ENCODE measurements around the gene NR2E1.

The NR2E1 gene

GRCh38 chr6:108169464-108170331 lies 3.9 kb downstream of the NR2E1 start:
- peaks cover 73% of the 10 kb centered on the region for H3K27me3 ChIP-seq (ENCODE audit: control insufficient read depth, insufficient read depth, low read length)
- no peak overlapping the region for H3K27ac ChIP-seq (ENCODE audit: low read depth, low read length)
- H3K9ac ChIP-seq (ENCODE audit: low read length), result no peak overlapping the region
- H3K4me1 ChIP-seq (ENCODE audit: control insufficient read depth, insufficient read depth, low read length), result no peaks in the 10 kb centered on the region
- no peaks in the 10 kb centered on the region for H3K36me3 ChIP-seq (ENCODE audit: control insufficient read depth, insufficient read depth, low read length)
- H3K4me3 ChIP-seq (ENCODE audit: low read length), result peak overlapping the region; percentile 27

DNA sequence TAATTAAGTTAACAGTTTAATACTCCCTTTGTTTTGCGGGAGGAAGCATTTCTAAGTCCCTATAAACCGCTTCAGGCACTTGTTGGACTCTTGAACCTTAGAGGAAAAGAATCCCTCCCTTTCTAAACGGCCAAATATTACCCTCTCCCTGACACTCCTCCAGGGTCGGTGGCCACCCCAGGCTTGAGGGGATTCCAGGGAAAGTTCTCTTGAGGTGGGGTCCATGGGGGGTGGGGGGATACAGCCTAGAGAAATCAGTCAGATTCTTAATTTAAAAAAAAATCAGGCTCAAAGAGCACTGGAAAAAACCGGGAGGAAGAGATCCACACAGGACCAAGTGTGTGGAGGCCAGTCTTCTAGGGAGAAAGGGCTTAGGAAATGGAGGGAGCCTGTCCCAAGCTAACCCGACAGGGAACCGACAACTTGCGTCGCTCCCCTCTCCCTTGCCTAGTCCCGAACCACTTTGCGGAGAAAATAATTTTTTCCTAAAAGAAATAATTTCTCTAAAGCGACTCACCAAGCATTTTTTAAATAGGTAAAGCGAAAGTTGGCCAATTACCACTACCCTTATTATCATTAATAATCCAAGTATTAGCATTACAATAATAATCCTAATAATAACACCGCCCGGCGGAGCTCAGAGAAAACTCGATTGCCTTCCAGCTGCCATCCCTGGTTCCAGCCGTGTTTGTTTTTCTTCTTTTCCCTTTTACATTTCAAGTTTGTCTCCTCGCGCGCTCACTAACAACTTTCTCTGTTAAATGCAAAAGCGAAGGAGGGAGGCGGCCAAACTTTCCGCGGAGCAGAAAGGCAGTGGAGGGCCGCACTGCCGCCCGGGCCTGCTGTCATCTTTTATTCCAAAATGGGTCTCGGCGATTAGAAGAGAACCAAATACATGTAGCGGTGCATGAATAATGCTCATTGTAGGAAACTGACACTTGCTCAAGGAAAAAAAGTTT lies 4.8 kb downstream of the NR2E1 start:
- no peaks in the 10 kb centered on the region for H3K4me1 ChIP-seq (ENCODE audit: control insufficient read depth, insufficient read depth, low read length)
- no peak overlapping the region for H3K4me3 ChIP-seq (ENCODE audit: low read length)
- H3K9ac ChIP-seq (ENCODE audit: low read length), result no peak overlapping the region
- H3K27me3 ChIP-seq (ENCODE audit: control insufficient read depth, insufficient read depth, low read length), result peaks cover 75% of the 10 kb centered on the region
- H3K36me3 ChIP-seq (ENCODE audit: control insufficient read depth, insufficient read depth, low read length), result no peaks in the 10 kb centered on the region
- no peak overlapping the region for H3K27ac ChIP-seq (ENCODE audit: low read depth, low read length)

- no peaks in the 10 kb centered on the region for H3K4me1 ChIP-seq (ENCODE audit: control insufficient read depth, insufficient read depth, low read length)
- H3K27ac ChIP-seq (ENCODE audit: low read depth, low read length), result no peak overlapping the region
- H3K4me3 ChIP-seq (ENCODE audit: low read length), result no peak overlapping the region
- no peak overlapping the region for H3K9ac ChIP-seq (ENCODE audit: low read length)
- H3K27me3 ChIP-seq (ENCODE audit: control insufficient read depth, insufficient read depth, low read length), result peaks cover 74% of the 10 kb centered on the region
- H3K36me3 ChIP-seq (ENCODE audit: control insufficient read depth, insufficient read depth, low read length), result no peaks in the 10 kb centered on the region
Observed at GRCh38 chr6:108171291-108171917, 5.6 kb downstream of the NR2E1 start.

GRCh38 chr6:108171918-108172516 lies 6.2 kb downstream of the NR2E1 start:
- H3K27me3 ChIP-seq (ENCODE audit: control insufficient read depth, insufficient read depth, low read length), result peaks cover 73% of the 10 kb centered on the region
- H3K36me3 ChIP-seq (ENCODE audit: control insufficient read depth, insufficient read depth, low read length), result no peaks in the 10 kb centered on the region
- no peak overlapping the region for H3K9ac ChIP-seq (ENCODE audit: low read length)
- no peaks in the 10 kb centered on the region for H3K4me1 ChIP-seq (ENCODE audit: control insufficient read depth, insufficient read depth, low read length)
- H3K4me3 ChIP-seq (ENCODE audit: low read length), result no peak overlapping the region
- no peak overlapping the region for H3K27ac ChIP-seq (ENCODE audit: low read depth, low read length)

GRCh38 chr6:108174371-108175175 lies 8.8 kb downstream of the NR2E1 start:
- H3K4me3 ChIP-seq (ENCODE audit: low read length), result no peak overlapping the region
- no peak overlapping the region for H3K9ac ChIP-seq (ENCODE audit: low read length)
- H3K27me3 ChIP-seq (ENCODE audit: control insufficient read depth, insufficient read depth, low read length), result peaks cover 55% of the 10 kb centered on the region
- no peaks in the 10 kb centered on the region for H3K4me1 ChIP-seq (ENCODE audit: control insufficient read depth, insufficient read depth, low read length)
- H3K36me3 ChIP-seq (ENCODE audit: control insufficient read depth, insufficient read depth, low read length), result no peaks in the 10 kb centered on the region
- no peak overlapping the region for H3K27ac ChIP-seq (ENCODE audit: low read depth, low read length)

DNA sequence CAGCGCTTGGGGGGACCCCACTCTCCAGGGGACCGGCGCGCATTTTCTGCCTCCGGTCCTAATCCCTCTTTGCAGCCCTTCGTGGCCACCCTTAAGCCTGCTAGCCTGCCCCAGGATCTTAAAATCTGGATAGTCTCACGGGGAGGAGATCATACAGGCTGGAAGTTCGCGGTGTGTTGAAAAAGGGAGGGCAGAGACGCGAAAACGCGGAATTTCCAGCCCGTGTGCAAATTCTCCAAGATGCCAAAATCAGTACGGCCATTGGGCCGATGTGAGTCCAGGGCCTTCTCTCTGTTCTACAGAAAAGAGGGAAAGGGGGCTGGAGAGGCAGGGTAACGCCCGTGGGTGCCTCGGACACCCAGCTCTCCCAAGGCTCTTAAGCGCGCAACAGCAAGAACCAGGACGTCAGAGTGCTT lies 9.4 kb downstream of the NR2E1 start:
- peak overlapping the region; percentile 5 for H3K4me3 ChIP-seq (ENCODE audit: low read length)
- H3K9ac ChIP-seq (ENCODE audit: low read length), result no peak overlapping the region
- no peaks in the 10 kb centered on the region for H3K36me3 ChIP-seq (ENCODE audit: control insufficient read depth, insufficient read depth, low read length)
- H3K27ac ChIP-seq (ENCODE audit: low read depth, low read length), result no peak overlapping the region
- no peaks in the 10 kb centered on the region for H3K4me1 ChIP-seq (ENCODE audit: control insufficient read depth, insufficient read depth, low read length)
- H3K27me3 ChIP-seq (ENCODE audit: control insufficient read depth, insufficient read depth, low read length), result peaks cover 53% of the 10 kb centered on the region

- Histone ChIP-seq H3K4me1 (ENCODE audit: control insufficient read depth, insufficient read depth, low read length) (no peaks in the 10 kb centered on the region), H3K27me3 (ENCODE audit: control insufficient read depth, insufficient read depth, low read length) (peaks cover 49% of the 10 kb centered on the region), H3K27ac (ENCODE audit: low read depth, low read length) (no peak overlapping the region), H3K9ac (ENCODE audit: low read length) (no peak overlapping the region), H3K36me3 (ENCODE audit: control insufficient read depth, insufficient read depth, low read length) (no peaks in the 10 kb centered on the region), H3K4me3 (ENCODE audit: low read length) (peak overlapping the region; percentile 5)
Observed at GRCh38 chr6:108175592-108176279, 9.9 kb downstream of the NR2E1 start.

- Histone ChIP-seq H3K4me3 (ENCODE audit: low read length) (no peak overlapping the region), H3K4me1 (ENCODE audit: control insufficient read depth, insufficient read depth, low read length) (no peaks in the 10 kb centered on the region), H3K27ac (ENCODE audit: low read depth, low read length) (no peak overlapping the region), H3K9ac (ENCODE audit: low read length) (no peak overlapping the region), H3K36me3 (ENCODE audit: control insufficient read depth, insufficient read depth, low read length) (no peaks in the 10 kb centered on the region), H3K27me3 (ENCODE audit: control insufficient read depth, insufficient read depth, low read length) (peaks cover 42% of the 10 kb centered on the region)
Observed at GRCh38 chr6:108176281-108177089, 10.7 kb downstream of the NR2E1 start.

- Histone ChIP-seq H3K36me3 (ENCODE audit: control insufficient read depth, insufficient read depth, low read length) (no peaks in the 10 kb centered on the region), H3K4me3 (ENCODE audit: low read length) (no peak overlapping the region), H3K27ac (ENCODE audit: low read depth, low read length) (no peak overlapping the region), H3K4me1 (ENCODE audit: control insufficient read depth, insufficient read depth, low read length) (no peaks in the 10 kb centered on the region), H3K9ac (ENCODE audit: low read length) (no peak overlapping the region), H3K27me3 (ENCODE audit: control insufficient read depth, insufficient read depth, low read length) (peaks cover 28% of the 10 kb centered on the region)
Observed at GRCh38 chr6:108179741-108180140, 13.9 kb downstream of the NR2E1 start.

DNA sequence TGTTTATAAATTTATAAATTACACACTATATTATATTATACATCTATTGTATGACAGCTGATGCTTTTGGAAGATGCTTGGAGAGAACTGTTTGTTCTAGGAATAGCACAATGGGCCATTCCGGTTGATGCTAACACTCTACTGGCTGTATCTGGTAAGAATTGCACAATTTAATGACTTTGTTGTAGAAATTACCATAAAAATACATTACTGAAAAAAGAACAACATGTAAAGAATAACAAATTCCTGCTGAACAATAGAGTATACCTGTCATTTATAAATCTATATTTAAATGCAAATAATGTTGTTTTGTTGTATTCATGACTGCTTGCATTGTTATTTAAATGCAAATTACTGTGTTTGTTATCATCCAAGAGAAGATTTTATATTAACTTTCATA lies 14.4 kb downstream of the NR2E1 start:
- H3K27ac ChIP-seq (ENCODE audit: low read depth, low read length), result no peak overlapping the region
- peaks cover 23% of the 10 kb centered on the region for H3K27me3 ChIP-seq (ENCODE audit: control insufficient read depth, insufficient read depth, low read length)
- H3K4me1 ChIP-seq (ENCODE audit: control insufficient read depth, insufficient read depth, low read length), result no peaks in the 10 kb centered on the region
- H3K36me3 ChIP-seq (ENCODE audit: control insufficient read depth, insufficient read depth, low read length), result no peaks in the 10 kb centered on the region
- H3K4me3 ChIP-seq (ENCODE audit: low read length), result no peak overlapping the region
- H3K9ac ChIP-seq (ENCODE audit: low read length), result no peak overlapping the region

Measured in rectal smooth muscle tissue (tissue), 1 donor.